Measurements from ENCODE around the gene KPNA6.
A peak's percentile ranks its signal among the peaks of the same experiment; 100 is the strongest.

KPNA6 gene

DNA sequence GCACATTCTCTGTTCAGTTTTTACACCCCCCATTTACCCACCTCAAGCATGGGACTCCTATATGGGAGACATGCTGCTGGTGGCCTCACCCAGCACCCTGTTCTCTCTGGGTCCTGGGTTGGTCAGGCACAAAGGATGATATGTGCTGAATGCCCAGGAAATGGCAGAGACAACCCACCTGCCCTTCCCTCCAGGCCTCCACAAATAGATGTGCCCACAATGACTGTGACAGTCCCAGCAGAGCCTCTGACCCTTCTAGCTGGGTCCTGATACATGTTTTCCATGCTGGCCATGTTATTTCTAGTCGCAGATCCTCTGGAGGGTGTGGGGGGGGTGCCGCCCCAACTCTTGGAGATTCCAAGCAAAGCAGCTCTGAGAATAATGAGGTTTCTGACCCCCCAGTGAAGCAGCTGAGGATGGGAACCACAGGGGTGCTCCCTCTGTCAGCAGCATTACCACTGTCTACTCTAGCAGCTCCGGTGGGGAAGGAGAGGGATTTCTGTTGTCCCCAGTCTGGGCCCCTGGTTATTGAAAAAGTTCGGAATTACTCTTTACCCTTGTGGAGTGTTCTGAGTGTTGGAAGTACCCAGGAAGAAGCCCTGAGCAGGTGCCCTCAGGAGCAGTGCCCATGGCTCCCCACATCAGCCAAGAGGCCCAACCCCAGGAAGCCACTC, 91.3 kb downstream of the KPNA6 start:
- no peak for TF ChIP-seq CTCF (IDR thresholded peaks at IDR 0.05; ENCODE audit: low read depth, low read length, missing control alignments)
- DNase-seq (ENCODE audit: low read depth), result no peak
- H3K4me3 ChIP-seq (ENCODE audit: low read depth, low read length), result no peak overlapping the region

DNA sequence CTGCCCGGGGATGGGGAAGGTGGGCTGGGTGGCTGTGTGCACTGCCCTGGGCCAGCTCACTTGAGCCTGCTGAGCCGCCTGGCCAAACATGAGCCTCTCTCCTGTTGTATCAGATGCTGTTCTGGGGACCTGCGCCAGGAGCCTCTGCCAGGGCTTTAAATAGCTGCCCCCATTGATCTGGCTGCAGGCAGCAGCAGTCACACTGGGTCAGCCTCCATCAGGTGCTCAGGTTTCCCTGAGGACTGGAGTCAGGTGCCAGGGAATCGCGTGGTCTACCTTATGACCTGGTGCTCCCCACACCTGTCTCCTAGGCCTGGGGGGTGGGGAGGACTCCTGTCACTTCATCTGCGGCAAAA, 91.8 kb downstream of the KPNA6 start:
- no peak for TF ChIP-seq CTCF (IDR thresholded peaks at IDR 0.05; ENCODE audit: low read depth, low read length, missing control alignments)
- no peak for DNase-seq (ENCODE audit: low read depth)
- H3K4me3 ChIP-seq (ENCODE audit: low read depth, low read length), result peak overlapping the region; percentile 65; the same call in 1 of the 2 replicates

DNA sequence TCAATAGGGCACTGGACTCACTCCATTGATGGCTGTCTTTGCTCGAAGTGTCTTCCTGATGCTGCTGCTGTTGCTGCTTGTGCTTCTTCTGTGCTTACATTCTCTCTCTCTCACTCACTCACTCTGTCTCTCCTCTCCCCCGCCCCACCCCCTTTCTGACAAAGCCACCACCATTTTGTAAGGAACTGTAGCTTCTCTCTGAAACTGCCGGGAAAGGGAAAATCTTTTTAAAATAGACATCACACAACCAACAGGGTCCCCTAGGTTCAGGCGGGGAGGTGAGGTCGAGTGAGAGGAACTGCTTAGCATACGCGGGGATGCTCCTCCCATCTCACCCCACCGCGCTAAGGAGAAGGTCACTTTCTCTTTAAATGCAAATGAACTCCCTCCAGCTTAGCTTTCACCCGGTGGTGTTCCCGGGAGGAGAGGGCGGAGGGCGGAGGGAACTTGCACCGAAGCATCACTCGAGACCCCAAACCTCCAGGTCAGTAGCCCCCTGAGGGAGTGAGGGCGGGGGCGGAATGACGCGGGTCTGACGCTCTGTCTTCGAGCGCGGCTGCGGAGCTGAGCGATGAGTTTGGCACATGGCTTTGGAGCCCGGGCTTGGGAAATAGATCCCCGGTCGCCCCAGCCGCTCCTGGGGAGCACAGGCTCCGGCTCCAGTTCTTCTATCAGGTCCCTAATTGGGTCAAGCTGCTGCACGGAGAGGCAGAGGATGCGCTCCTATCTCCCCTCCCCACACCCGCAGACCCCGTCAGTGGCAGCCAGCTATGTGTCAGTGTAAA, 92.6 kb downstream of the KPNA6 start, which contains the start of gene CCDC28B:
TSS of gene CCDC28B (plus strand) at position 370 of the 785 bp plus-strand sequence. CDS start 1,341 bp downstream, outside the sequence.
- peak within 1 kb of the TSS; percentile 65 for H3K4me3 ChIP-seq (ENCODE audit: low read depth, low read length)
- no peak for TF ChIP-seq CTCF (IDR thresholded peaks at IDR 0.05; ENCODE audit: low read depth, low read length, missing control alignments)
- no peak for DNase-seq (ENCODE audit: low read depth)

GRCh38 chr1:32201011-32201855, 93.4 kb downstream of the KPNA6 start:
- peak overlapping the region; percentile 65 for H3K4me3 ChIP-seq (ENCODE audit: low read depth, low read length)
- peak; percentile 61 for DNase-seq (ENCODE audit: low read depth)
- no peak for TF ChIP-seq CTCF (IDR thresholded peaks at IDR 0.05; ENCODE audit: low read depth, low read length, missing control alignments)

DNA sequence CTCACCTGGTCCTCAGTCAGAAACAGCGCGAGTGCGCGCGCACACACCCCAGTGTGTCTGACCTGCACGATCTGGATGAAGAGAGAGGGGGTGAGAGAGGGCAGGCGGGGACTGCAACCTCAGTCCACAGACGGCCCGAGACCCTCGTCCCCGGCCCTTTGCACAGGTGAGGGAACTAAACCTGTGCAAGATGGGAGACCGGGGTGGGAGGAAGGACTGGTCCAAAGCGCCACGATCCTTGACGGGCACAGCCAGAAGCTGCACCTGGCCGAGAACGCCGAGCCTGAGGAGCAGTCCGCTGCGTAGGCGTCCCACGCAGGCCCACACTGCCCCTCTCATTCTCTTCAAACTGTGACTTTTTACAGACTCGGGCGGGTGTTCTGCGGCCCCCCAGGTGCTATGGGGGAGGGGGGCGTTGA, 97.1 kb downstream of the KPNA6 start:
- TF ChIP-seq CTCF (IDR thresholded peaks at IDR 0.05; ENCODE audit: low read depth, low read length, missing control alignments), result no peak
- no peak for DNase-seq (ENCODE audit: low read depth)
- peak overlapping the region; percentile 78 for H3K4me3 ChIP-seq (ENCODE audit: low read depth, low read length)

- H3K4me3 ChIP-seq (ENCODE audit: low read depth, low read length), result peak within 1 kb of the TSS; percentile 78
- no peak for TF ChIP-seq CTCF (IDR thresholded peaks at IDR 0.05; ENCODE audit: low read depth, low read length, missing control alignments)
- peak; percentile 39 for DNase-seq (ENCODE audit: low read depth)
Observed at GRCh38 chr1:32205401-32206370, 97.8 kb downstream of the KPNA6 start, which contains the start of gene IQCC. TSS of gene IQCC (plus strand) at chr1:32205671. CDS start at chr1:32205682, 11 bp downstream.

Measured in GM12864 (cell line).